H1 (cell line): ENCODE results near the gene FHIT. TPM values are rescaled to one million over a fixed set of nuclear protein-coding genes. Genes with fewer than 3 reads are reported as not detected.

Experiments used
- CTCF ChIA-PET: fragments of 300-600 bp; sonication (Branson Sonifier 250); formaldehyde crosslinking; loops from one replicate; lab custom pipeline; 2021; ENCODE audit not compliant: partially characterized antibody; lab: Charles Lee
- POLR2A ChIA-PET: fragments of 300-600 bp; sonication (Branson Sonifier 250); formaldehyde crosslinking; loops from one replicate; lab custom pipeline; 2021; ENCODE audit warnings: inconsistent platforms; ENCODE audit not compliant: partially characterized antibody; lab: Charles Lee
- DNase-seq, 2 experiments: peaks; one replicate each; pipeline versions ENCODE4 v3.0.0 to v3.0.0-alpha.2; 2010 to 2022; ENCODE audit warnings: low spot score in 2 of 2, low read depth in 1 of 2, mixed read lengths in 1 of 2
- FAIRE-seq: peaks from 2 replicates; lab custom pipeline; 2011; peaks lifted over from hg19 to GRCh38; lab: Jason Lieb, UNC
- H2AFZ ChIP-seq: 2 replicates; pipeline ENCODE4 v1.8.1; 2012; ENCODE audit warnings: low read length, inconsistent platforms
- H2AK5ac ChIP-seq: 2 replicates; pipeline ENCODE4 v1.6.1; 2013; ENCODE audit warnings: low read depth, low read length
- H2BK120ac ChIP-seq: replicated peaks from 2 replicates; pipeline ENCODE3; 2013; ENCODE audit warnings: low read depth, low read length, inconsistent platforms
- H2BK12ac ChIP-seq: 2 replicates; pipeline ENCODE4 v1.6.1; 2013; ENCODE audit warnings: low read depth, low read length
- H2BK15ac ChIP-seq: 2 replicates; pipeline ENCODE4 v1.6.1; 2013; ENCODE audit warnings: low read length
- H2BK20ac ChIP-seq: 2 replicates; pipeline ENCODE4 v1.6.1; 2013; ENCODE audit warnings: low read length
- H2BK5ac ChIP-seq: 2 replicates; pipeline ENCODE4 v1.6.1; 2013; ENCODE audit warnings: low read depth, low read length
- H3K14ac ChIP-seq: 2 replicates; pipeline ENCODE4 v1.6.1; 2013; ENCODE audit warnings: inconsistent platforms; ENCODE audit not compliant: insufficient read length
- H3K18ac ChIP-seq: 2 replicates; pipeline ENCODE4 v1.6.1; 2013; ENCODE audit warnings: low read length; ENCODE audit errors: extremely low read depth
- H3K23ac ChIP-seq: 2 replicates; pipeline ENCODE4 v1.6.1; 2013; ENCODE audit warnings: inconsistent platforms; ENCODE audit not compliant: insufficient read length
- H3K23me2 ChIP-seq: 2 replicates; pipeline ENCODE4 v1.6.1; 2013; ENCODE audit warnings: low read depth, low read length
- H3K27ac ChIP-seq: 2 replicates; pipeline ENCODE4 v1.6.1; 2011; ENCODE audit warnings: low read depth, low read length, inconsistent platforms
- H3K27me3 ChIP-seq, 4 experiments: replicated peaks in 1 of 4; 1 replicate in 1 of 4; 2 replicates in 3 of 4; pipeline versions ENCODE4 v1.6.1 to v1.8.1; 2011 to 2013; ENCODE audit warnings: low read length in 3 of 4, mild to moderate bottlenecking in 3 of 4, inconsistent platforms in 2 of 4, mixed read lengths in 2 of 4, moderate library complexity in 1 of 4; ENCODE audit not compliant: control insufficient read depth in 3 of 4, insufficient read depth in 3 of 4; ENCODE audit errors: extremely low read depth in 1 of 4
- H3K36me3 ChIP-seq, 4 experiments: 2 replicates each; pipeline versions ENCODE4 v1.6.1 to v1.8.1; 2011 to 2013; ENCODE audit warnings: mild to moderate bottlenecking in 4 of 4, low read length in 3 of 4, moderate library complexity in 2 of 4, control low read depth in 1 of 4, inconsistent platforms in 1 of 4; ENCODE audit not compliant: insufficient read depth in 4 of 4, control insufficient read depth in 2 of 4
- H3K4ac ChIP-seq: replicated peaks from 2 replicates; pipeline ENCODE3; 2013; ENCODE audit warnings: low read length, low read depth, mixed read lengths, inconsistent platforms; ENCODE audit not compliant: insufficient read length
- H3K4me1 ChIP-seq, 4 experiments: replicated peaks in 1 of 4; 1 replicate in 1 of 4; 2 replicates in 3 of 4; pipeline versions ENCODE4 v1.6.1 to v1.8.1; 2011 to 2013; ENCODE audit warnings: low read length in 3 of 4, inconsistent platforms in 2 of 4, mixed read lengths in 1 of 4; ENCODE audit not compliant: insufficient read depth in 4 of 4, control insufficient read depth in 3 of 4
- H3K4me2 ChIP-seq, 2 experiments: 2 replicates each; pipeline versions ENCODE4 v1.6.1 to v1.8.1; 2011 to 2013; ENCODE audit warnings: low read depth in 2 of 2, low read length in 2 of 2, control low read depth in 1 of 2, inconsistent platforms in 1 of 2, mild to moderate bottlenecking in 1 of 2; ENCODE audit not compliant: insufficient read depth in 1 of 2
- H3K4me3 ChIP-seq, 4 experiments: fragments of 200-600, 300-600 bp in 1 of 4; sonication (generic), shearing (Covaris generic), sonication (Bioruptor Twin) in 1 of 4; 2 replicates each; pipeline versions ENCODE4 v1.5.1 to v1.8.1; 2011 to 2016; ENCODE audit warnings: low read length in 4 of 4, low read depth in 3 of 4, control low read depth in 2 of 4, inconsistent platforms in 2 of 4, mild to moderate bottlenecking in 2 of 4, mixed read lengths in 1 of 4, moderate library complexity in 1 of 4; ENCODE audit not compliant: insufficient read depth in 2 of 4; ENCODE audit errors: extremely low read depth in 1 of 4
- H3K56ac ChIP-seq: replicated peaks from 2 replicates; pipeline ENCODE3; 2013; ENCODE audit warnings: low read depth, mild to moderate bottlenecking, mixed read lengths, low read length, inconsistent platforms; ENCODE audit not compliant: insufficient read length
- H3K79me1 ChIP-seq: 2 replicates; pipeline ENCODE4 v1.6.1; 2013; ENCODE audit warnings: low read depth, low read length, control low read depth
- H3K79me2 ChIP-seq, 2 experiments: 2 replicates each; pipeline versions ENCODE4 v1.6.1 to v1.8.1; 2012 to 2013; ENCODE audit warnings: low read length in 2 of 2, mild to moderate bottlenecking in 2 of 2, inconsistent platforms in 1 of 2; ENCODE audit not compliant: insufficient read depth in 2 of 2, control insufficient read depth in 1 of 2
- H3K9ac ChIP-seq, 4 experiments: replicated peaks in 1 of 4; 1 replicate in 1 of 4; 2 replicates in 3 of 4; pipeline versions ENCODE4 v1.6.1 to v1.8.1; 2011 to 2013; ENCODE audit warnings: low read depth in 3 of 4, low read length in 3 of 4, control low read depth in 2 of 4, mild to moderate bottlenecking in 2 of 4, moderate library complexity in 2 of 4, inconsistent platforms in 1 of 4; ENCODE audit errors: extremely low read depth in 1 of 4
- H3K9me3 ChIP-seq, 2 experiments: 2 replicates each; pipeline versions ENCODE4 v1.6.1 to v1.8.1; 2012 to 2013; ENCODE audit warnings: mild to moderate bottlenecking in 2 of 2, moderate library complexity in 2 of 2, control low read depth in 1 of 2, inconsistent platforms in 1 of 2, low read depth in 1 of 2, low read length in 1 of 2, mixed read lengths in 1 of 2; ENCODE audit not compliant: insufficient read depth in 2 of 2
- H4K20me1 ChIP-seq, 2 experiments: replicated peaks in 1 of 2; 2 replicates each; pipeline versions ENCODE3 to v1.8.1; 2011 to 2013; ENCODE audit warnings: inconsistent platforms in 2 of 2, low read length in 2 of 2, mild to moderate bottlenecking in 1 of 2; ENCODE audit not compliant: insufficient read depth in 2 of 2, control insufficient read depth in 1 of 2
- H4K5ac ChIP-seq: 2 replicates; pipeline ENCODE4 v1.6.1; 2013; ENCODE audit warnings: low read length, low read depth, mixed read lengths, inconsistent platforms; ENCODE audit not compliant: insufficient read length
- H4K8ac ChIP-seq: 2 replicates; pipeline ENCODE4 v1.8.0; 2013; ENCODE audit warnings: mild to moderate bottlenecking, moderate library complexity, low read length, inconsistent platforms; ENCODE audit not compliant: insufficient read depth; ENCODE audit errors: extremely low read depth
- H4K91ac ChIP-seq: replicated peaks from 2 replicates; pipeline ENCODE3; 2013; ENCODE audit warnings: low read length, mixed read lengths, inconsistent platforms; ENCODE audit not compliant: insufficient read length
- JUN ChIP-seq: IDR thresholded peaks from 2 replicates; pipeline ENCODE4 v1.6.1; 2011; ENCODE audit warnings: low read depth, mild to moderate bottlenecking, improper control_type of control experiment, low read length
- KDM4A ChIP-seq: IDR thresholded peaks from one replicate; pipeline ENCODE4 v1.7.1; 2012; ENCODE audit warnings: low read depth, mild to moderate bottlenecking, moderate library complexity, low read length, inconsistent platforms; ENCODE audit not compliant: severe bottlenecking
- SIRT6 ChIP-seq: IDR thresholded peaks from one replicate; pipeline ENCODE4 v1.7.1; 2012; ENCODE audit warnings: low read length, inconsistent platforms
- TAF7 ChIP-seq: optimal IDR thresholded peaks from 2 replicates; pipeline ENCODE3; 2011; ENCODE audit warnings: low read depth, mild to moderate bottlenecking, inconsistent platforms, low read length, moderate library complexity, borderline replicate concordance
- TBP ChIP-seq: IDR thresholded peaks from 2 replicates; pipeline ENCODE4 v1.6.1; 2011; ENCODE audit warnings: low read depth, low read length, improper control_type of control experiment
- TEAD4 ChIP-seq: IDR thresholded peaks from 2 replicates; pipeline ENCODE4 v1.6.1; 2012; ENCODE audit warnings: low read depth, low read length, inconsistent platforms, mixed read lengths
- WGBS, 2 experiments: shearing (Covaris generic) in 1 of 2; methylation state at CpG; one replicate each; pipeline versions ENCODE4 v1.1.6 to v1.1.7; 2013 to 2015; ENCODE audit warnings: low lambda C conversion rate in 2 of 2, mixed read lengths in 2 of 2, inconsistent platforms in 1 of 2, low coverage in 1 of 2, missing lambda C conversion rate in 1 of 2; ENCODE audit not compliant: insufficient replicate concordance in 2 of 2, insufficient coverage in 1 of 2, insufficient read length in 1 of 2; ENCODE audit errors: extremely low coverage in 1 of 2, missing lambda C conversion rate in 1 of 2; 5-methylcytosine and 5-hydroxymethylcytosine counted together
- polyA plus RNA-seq, 7 experiments: library from polyadenylated mRNA; depleted of rRNA in 3 of 7; stranded (reverse) in 5 of 7; unstranded in 2 of 7; fragments of >200 nt in 5 of 7; fragments of 200-250 nt in 2 of 7; gene quantifications; 1 replicate in 5 of 7; 2 replicates in 1 of 7; 4 replicates in 1 of 7; pipeline versions ENCODE4 v1.2.1 to v1.2.3, GENCODE V29; 2011 to 2013; ENCODE audit warnings: missing spikeins in 2 of 7, mixed read lengths in 2 of 7
- total RNA-seq: library from RNA; stranded (reverse); fragmentation: NEBNext Ultra II Directional; extraction: Animal tissue kit (Norgen Biotek cat#: 25700); gene quantifications from 2 replicates; pipeline ENCODE4 v1.2.1, GENCODE V29; 2021
- TF ChIP-seq, protein P1 (sequence below): IDR thresholded peaks from 2 replicates; pipeline ENCODE4 v1.6.1; 2012; ENCODE audit warnings: inconsistent platforms
- TF ChIP-seq, protein P2 (sequence below): IDR thresholded peaks from 2 replicates; pipeline ENCODE4 v1.6.1; 2012; ENCODE audit warnings: inconsistent platforms

Gene FHIT
- total and polyA plus RNA-seq, 2 of the 8 experiments (the other 6 are each of a cell fraction or from before 2014, with no cell fraction given): 1.2 to 3.2 TPM

DNA sequence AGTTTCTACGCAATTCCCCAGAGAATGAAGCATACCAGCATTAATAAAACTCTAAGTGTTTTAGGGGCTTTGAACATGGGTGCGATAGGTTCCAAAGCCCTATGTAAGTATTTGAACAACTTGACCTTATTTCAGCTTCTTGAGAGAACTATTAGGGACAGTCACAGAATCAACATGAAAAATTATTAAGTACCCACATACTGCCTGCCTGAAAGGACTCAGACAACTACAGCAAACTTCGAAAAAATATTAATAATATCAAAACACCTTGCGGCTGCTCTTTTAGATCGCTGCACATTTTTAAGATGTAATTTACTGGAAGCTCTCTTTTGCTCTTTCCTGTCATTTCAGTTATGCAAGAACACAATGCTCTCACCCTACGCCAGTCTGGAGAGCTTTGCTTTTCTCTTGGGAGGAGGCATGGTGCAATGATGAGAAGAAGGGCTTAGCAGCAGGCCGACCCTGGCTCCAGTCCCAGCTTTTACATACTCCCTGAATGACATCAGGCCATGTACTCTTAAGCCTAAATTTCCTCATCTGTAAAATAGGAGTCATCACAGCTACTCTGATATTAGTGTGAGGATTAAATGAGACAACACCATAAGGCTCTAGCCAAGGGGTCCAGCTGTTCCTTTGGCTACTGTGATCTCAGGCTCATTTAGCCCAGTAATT lies 640.7 kb downstream of the FHIT start:
- POLR2A ChIA-PET: no interaction called here
- Histone ChIP-seq H3K4me2 (no peak overlapping the region), H2BK20ac (no peak overlapping the region), H2BK15ac (no peak overlapping the region), H4K8ac (no peak overlapping the region), H3K27ac (no peak overlapping the region), H3K18ac (no peak overlapping the region), H4K91ac (no peak overlapping the region), H4K20me1 (no peaks in the 10 kb centered on the region), H2BK120ac (no peak overlapping the region), H3K79me2 (no peaks in the 10 kb centered on the region), H3K4me3 (no peak overlapping the region), H3K9ac (no peak overlapping the region), H3K23ac (no peak overlapping the region), H3K4me1 (peaks cover 0 to 4% (median 0%) of the 10 kb centered on the region in 4 experiments; a peak in 1 of 7 replicates), H3K4ac (no peak overlapping the region), H2BK5ac (no peak overlapping the region), H3K56ac (no peak overlapping the region), H2AFZ (no peak overlapping the region), H3K23me2 (no peaks in the 10 kb centered on the region), H4K5ac (no peak overlapping the region), H2BK12ac (no peak overlapping the region), H3K14ac (no peak overlapping the region), H3K27me3 (no peaks in the 10 kb centered on the region), H3K36me3 (no peaks in the 10 kb centered on the region), H3K79me1 (no peaks in the 10 kb centered on the region), H3K9me3 (no peaks in the 10 kb centered on the region), H2AK5ac (no peak overlapping the region)
- FAIRE-seq (no peak), DNase-seq (no peak)
- WGBS, 2 experiments: 89% methylated on average over 7 of the region's 7 CpGs; no CpG with 5 or more reads in 1 of the 2 experiments
- no peak for TF ChIP-seq SIRT6
- no peak for TF ChIP-seq TEAD4
- TF ChIP-seq, protein P1, sequence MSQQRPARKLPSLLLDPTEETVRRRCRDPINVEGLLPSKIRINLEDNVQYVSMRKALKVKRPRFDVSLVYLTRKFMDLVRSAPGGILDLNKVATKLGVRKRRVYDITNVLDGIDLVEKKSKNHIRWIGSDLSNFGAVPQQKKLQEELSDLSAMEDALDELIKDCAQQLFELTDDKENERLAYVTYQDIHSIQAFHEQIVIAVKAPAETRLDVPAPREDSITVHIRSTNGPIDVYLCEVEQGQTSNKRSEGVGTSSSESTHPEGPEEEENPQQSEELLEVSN: no peak
- TF ChIP-seq JUN: no peak
- no peak for TF ChIP-seq TBP
- TF ChIP-seq TAF7: no peak
- TF ChIP-seq, protein P2, sequence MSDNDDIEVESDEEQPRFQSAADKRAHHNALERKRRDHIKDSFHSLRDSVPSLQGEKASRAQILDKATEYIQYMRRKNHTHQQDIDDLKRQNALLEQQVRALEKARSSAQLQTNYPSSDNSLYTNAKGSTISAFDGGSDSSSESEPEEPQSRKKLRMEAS: no peak
- TF ChIP-seq KDM4A: no peak
- CTCF ChIA-PET: interaction anchor here (0.6 kb wide), 1 partner anchor 472 kb away, joined by 4 read pairs; no protein-coding TSS in a partner anchor
